ENCODE results near the gene SNRNP200.
A peak's percentile ranks its signal among the peaks of the same experiment; 100 is the strongest.

Gene SNRNP200

GRCh38 chr2:96265840-96266679, 39.3 kb downstream of the SNRNP200 start, which contains the start of the genes CIAO1 and TMEM127 (continued):
- TF ChIP-seq ZXDB (tag by site-specific recombination; IDR thresholded peaks at IDR 0.05) (peak; percentile 52; the same call in 1 of the 2 replicates), GLIS2 (tag by site-specific recombination; IDR thresholded peaks at IDR 0.05) (0 out of 2 replicates have a peak, but pooled peaks have one; percentile 47), ZNF394 (tag by site-specific recombination; IDR thresholded peaks at IDR 0.05; ENCODE audit: borderline replicate concordance) (peak; percentile 66; the same call in 1 of the 2 replicates), ZNF175 (tag by site-specific recombination; IDR thresholded peaks at IDR 0.05) (no peak), WT1 (tag by site-specific recombination; IDR thresholded peaks at IDR 0.05) (0 out of 2 replicates have a peak, but pooled peaks have one; percentile 2), ZNF488 (tag by site-specific recombination; IDR thresholded peaks at IDR 0.05) (no peak), OVOL3 (tag by site-specific recombination; IDR thresholded peaks at IDR 0.05) (0 out of 2 replicates have a peak, but pooled peaks have one; percentile 36)

GRCh38 chr2:96265349-96265839, 40.0 kb downstream of the SNRNP200 start:
- Histone ChIP-seq H3K36me3 (ENCODE audit: control insufficient read depth in 2 of 2, insufficient read depth in 1 of 2, low read length in 2 of 2) (peaks cover 11 to 55% of the 10 kb centered on the region in 2 experiments; a peak in 2 of 3 replicates), H3K4me3 (ENCODE audit: low read depth, low read length) (peak overlapping the region; percentile 95), H3K27ac (ENCODE audit: extremely low read depth, low read depth, low read length) (peak overlapping the region; percentile 67), H3K4me1 (ENCODE audit: control insufficient read depth, insufficient read depth, low read length) (peaks cover 9% of the 10 kb centered on the region), H3K9me3 (ENCODE audit: control insufficient read depth, insufficient read depth, low read depth, low read length) (no peaks in the 10 kb centered on the region)
- POLR2A ChIA-PET: interaction anchor here (0.6 to 2.1 kb wide), 11 partner anchors 8 to 265 kb away, joined by 3 to 30 read pairs (median 4); partner anchors contain the start of genes SNRNP200 and STARD7
- CTCF ChIA-PET: interaction anchor here (0.6 to 2.4 kb wide), 7 partner anchors 38 to 272 kb away, joined by 3 to 7 read pairs (median 4); partner anchors contain the start of gene ASTL
- TF ChIP-seq ZNF146 (tag by site-specific recombination; IDR thresholded peaks at IDR 0.05) (no peak), TSHZ1 (tag by site-specific recombination; IDR thresholded peaks at IDR 0.05; ENCODE audit: borderline replicate concordance) (no peak), ZNF248 (tag by site-specific recombination; IDR thresholded peaks at IDR 0.05) (no peak), ZNF501 (tag by site-specific recombination; IDR thresholded peaks at IDR 0.05) (no peak; the same call in 1 of the 2 replicates), ZBTB26 (tag by site-specific recombination; optimal IDR thresholded peaks at IDR 0.05) (no peak), ZNF423 (tag by site-specific recombination; IDR thresholded peaks at IDR 0.05) (no peak), ZNF747 (tag by site-specific recombination; IDR thresholded peaks at IDR 0.05) (no peak), ZNF302 (tag by site-specific recombination; IDR thresholded peaks at IDR 0.05; ENCODE audit: low read depth) (no peak), KLF1 (tag by site-specific recombination; IDR thresholded peaks at IDR 0.05) (no peak), ZNF792 (tag by site-specific recombination; IDR thresholded peaks at IDR 0.05) (no peak), ZNF785 (tag by site-specific recombination; IDR thresholded peaks at IDR 0.05) (no peak), ZBTB10 (tag by site-specific recombination; IDR thresholded peaks at IDR 0.05) (peak; percentile 52; the same call in 1 of the 2 replicates), PRDM2 (tag by site-specific recombination; IDR thresholded peaks at IDR 0.05; ENCODE audit: borderline replicate concordance) (no peak)
